C4-2B (cell line): ENCODE data around the gene AGFG1.
A peak's percentile ranks its signal among the peaks of the same experiment; 100 is the strongest.

Experiments used
- H3K27ac ChIP-seq: fragments of 450-650 bp; 2 replicates; pipeline ENCODE4 v1.5.1; 2017
- CTCF ChIP-seq: fragments of 450-650 bp; conservative IDR thresholded peaks from 2 replicates; pipeline ENCODE4 v1.5.1; 2017; ENCODE audit warnings: mild to moderate bottlenecking
- ZFX ChIP-seq: fragments of 450-650 bp; IDR thresholded peaks from 2 replicates; pipeline ENCODE4 v1.6.1; 2017

Gene AGFG1

GRCh38 chr2:227454323-227454860 is 17.6 kb upstream of the AGFG1 start:
- no peak for TF ChIP-seq ZFX
- H3K27ac ChIP-seq = no peak overlapping the region

- TF ChIP-seq CTCF (no peak), ZFX (no peak)
- H3K27ac ChIP-seq = no peak overlapping the region
Observed at GRCh38 chr2:227455200-227455599, 16.8 kb upstream of the AGFG1 start.

GRCh38 chr2:227456102-227456501 is 15.9 kb upstream of the AGFG1 start:
- H3K27ac ChIP-seq = no peak overlapping the region
- TF ChIP-seq CTCF (no peak), ZFX (no peak)

GRCh38 chr2:227456772-227457171 is 15.2 kb upstream of the AGFG1 start:
- TF ChIP-seq CTCF (no peak), ZFX (no peak)
- no peak overlapping the region for H3K27ac ChIP-seq

GRCh38 chr2:227460070-227460485 is 11.9 kb upstream of the AGFG1 start:
- H3K27ac ChIP-seq = no peak overlapping the region
- no peak for TF ChIP-seq ZFX
- no peak for TF ChIP-seq CTCF

DNA sequence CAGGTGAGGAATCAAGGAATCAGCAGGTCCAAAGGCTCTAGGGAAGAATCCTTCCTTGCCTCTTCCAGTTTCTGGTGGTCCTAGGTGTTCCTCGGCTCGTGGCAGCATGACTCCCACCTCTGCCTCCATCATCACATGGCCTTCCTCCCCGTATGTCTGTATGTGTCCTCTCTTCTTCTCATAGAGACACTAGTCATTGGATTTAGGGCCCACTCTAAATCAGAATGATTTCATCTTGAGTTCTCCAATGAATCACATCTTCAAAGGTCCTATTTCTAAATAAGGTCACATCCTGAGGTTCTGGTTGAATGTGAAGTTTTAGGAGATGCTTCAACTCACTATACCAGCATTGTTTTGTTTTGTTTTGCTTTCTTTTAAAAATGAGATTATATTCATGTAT is 11.1 kb upstream of the AGFG1 start:
- H3K27ac ChIP-seq = no peak overlapping the region
- TF ChIP-seq CTCF (no peak), ZFX (no peak)

GRCh38 chr2:227461811-227462461 is 10.0 kb upstream of the AGFG1 start:
- no peak for TF ChIP-seq CTCF
- no peak for TF ChIP-seq ZFX
- H3K27ac ChIP-seq = peak overlapping the region; percentile 48; the same call in 1 of the 2 replicates

- peak overlapping the region; percentile 48; the same call in 1 of the 2 replicates for H3K27ac ChIP-seq
Observed at GRCh38 chr2:227462462-227462951, 9.4 kb upstream of the AGFG1 start.

More at GRCh38 chr2:227462462-227462951, 9.4 kb upstream of the AGFG1 start:
- TF ChIP-seq CTCF (no peak), ZFX (no peak)
